ENCODE measurements around the gene ASPSCR1.
"Not testable (repeated sequence)": the region's sequence is repeated elsewhere in the genome, so short reads cannot be mapped to it uniquely, and the experiment has no call there.

ASPSCR1 gene

GRCh38 chr17:81942167-81942553 is 35.3 kb upstream of the ASPSCR1 start:
- DNase-seq, result no peak

- DNase-seq, result no peak
Measured at GRCh38 chr17:81944858-81945257, 32.6 kb upstream of the ASPSCR1 start.

GRCh38 chr17:81947189-81947588 is 30.2 kb upstream of the ASPSCR1 start, which contains the start of gene MYADML2:
TSS of gene MYADML2 (minus strand) at chr17:81947233. CDS start at chr17:81941741, 5,492 bp downstream.
- no peak for DNase-seq

GRCh38 chr17:81948635-81949378 is 28.6 kb upstream of the ASPSCR1 start:
- peak; percentile 16 for DNase-seq

- no peak for DNase-seq
Measured at GRCh38 chr17:81950501-81950900, 26.9 kb upstream of the ASPSCR1 start.

GRCh38 chr17:81951785-81952684 is 25.4 kb upstream of the ASPSCR1 start:
- no peak for DNase-seq

GRCh38 chr17:81952792-81953228 is 24.6 kb upstream of the ASPSCR1 start:
- no peak for DNase-seq

- DNase-seq, result not testable (repeated sequence)
Measured at GRCh38 chr17:81953443-81953842, 24.0 kb upstream of the ASPSCR1 start.

GRCh38 chr17:81954131-81955057 is 23.0 kb upstream of the ASPSCR1 start:
- DNase-seq, result no peak

- DNase-seq, result no peak
Measured at GRCh38 chr17:81955058-81955681, 22.3 kb upstream of the ASPSCR1 start.

GRCh38 chr17:81955756-81956544 is 21.5 kb upstream of the ASPSCR1 start:
- DNase-seq, result no peak

- no peak for DNase-seq
Measured at GRCh38 chr17:81956607-81957589, 20.5 kb upstream of the ASPSCR1 start.

- DNase-seq, result no peak
Measured at GRCh38 chr17:81957691-81958432, 19.6 kb upstream of the ASPSCR1 start.

- no peak for DNase-seq
Measured at GRCh38 chr17:81958633-81959342, 18.6 kb upstream of the ASPSCR1 start.

GRCh38 chr17:81959362-81960129 is 17.9 kb upstream of the ASPSCR1 start:
- peak; percentile 87 for DNase-seq

GRCh38 chr17:81960130-81960958 is 17.1 kb upstream of the ASPSCR1 start:
- no peak for DNase-seq

- no peak for DNase-seq
Measured at GRCh38 chr17:81961087-81961511, 16.3 kb upstream of the ASPSCR1 start, which contains the start of gene NOTUM. TSS of gene NOTUM (minus strand) at chr17:81961187. CDS start at chr17:81960909, 278 bp downstream.
